ENCODE results near the gene HAUS6.
"Not testable (repeated sequence)": the region's sequence is repeated elsewhere in the genome, so short reads cannot be mapped to it uniquely, and the experiment has no call there.

Gene HAUS6

DNA sequence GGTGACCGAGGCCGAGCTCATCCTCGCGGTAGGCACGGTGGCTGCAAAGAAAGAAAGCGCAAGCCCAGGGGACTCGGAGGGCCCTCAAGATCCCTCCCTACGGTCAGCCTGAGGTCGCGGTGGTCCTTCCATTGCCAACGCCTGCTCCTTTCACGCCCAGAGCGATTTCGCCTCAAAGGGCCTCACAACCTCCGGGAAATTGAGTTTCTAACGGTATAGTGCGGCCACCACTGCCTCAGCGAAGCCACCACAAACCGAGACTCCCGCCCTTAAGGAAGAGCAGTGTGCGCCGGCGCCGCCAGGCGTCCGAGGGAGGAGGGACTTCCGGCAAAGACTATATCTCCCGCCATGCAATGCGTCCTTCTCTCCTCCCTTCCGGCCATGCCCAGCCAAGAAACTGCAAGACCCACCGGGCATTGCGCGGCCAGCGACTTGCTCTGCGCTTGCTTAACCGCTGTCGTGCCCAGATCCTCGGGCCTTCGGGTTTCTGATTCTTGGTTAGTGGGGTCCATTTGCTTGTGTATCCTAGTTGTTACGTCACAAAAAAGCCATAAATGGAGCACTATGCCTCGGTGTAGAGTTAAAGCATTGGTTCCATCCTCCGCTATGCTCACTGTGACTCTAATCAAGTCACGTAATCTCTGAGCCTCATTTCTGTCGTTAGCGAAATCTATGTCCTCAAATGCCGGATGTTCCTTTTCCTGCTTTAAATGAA is at the start of gene HAUS6:
Gene HAUS6 (minus strand): TSS at position 274 of the 715 bp plus-strand sequence. CDS start 253 bp downstream, at position 21.
- TF ChIP-seq CTCF (IDR thresholded peaks at IDR 0.05; ENCODE audit: low read depth, low read length): peak; percentile 58
- H3K4me3 ChIP-seq (ENCODE audit: low read depth, low read length): peak within 1 kb of the TSS; percentile 87

DNA sequence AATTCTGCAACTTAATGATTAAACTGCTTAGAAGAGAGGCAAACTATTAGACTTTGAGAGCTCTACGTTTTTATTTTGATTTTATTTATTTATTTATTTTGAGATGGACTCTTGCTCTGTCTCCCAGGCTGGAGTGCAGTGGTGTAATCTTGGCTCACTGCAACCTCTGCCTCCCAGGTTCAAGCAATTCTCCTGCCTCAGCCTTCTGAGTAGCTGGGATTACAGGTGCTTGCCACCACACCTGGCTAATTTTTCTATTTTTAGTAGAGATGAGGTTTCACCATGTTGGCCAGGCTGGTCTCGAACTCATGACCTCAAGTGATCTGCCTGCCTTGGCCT is 49.4 kb upstream of the HAUS6 start:
- H3K4me3 ChIP-seq (ENCODE audit: low read depth, low read length): not testable (repeated sequence)

DNA sequence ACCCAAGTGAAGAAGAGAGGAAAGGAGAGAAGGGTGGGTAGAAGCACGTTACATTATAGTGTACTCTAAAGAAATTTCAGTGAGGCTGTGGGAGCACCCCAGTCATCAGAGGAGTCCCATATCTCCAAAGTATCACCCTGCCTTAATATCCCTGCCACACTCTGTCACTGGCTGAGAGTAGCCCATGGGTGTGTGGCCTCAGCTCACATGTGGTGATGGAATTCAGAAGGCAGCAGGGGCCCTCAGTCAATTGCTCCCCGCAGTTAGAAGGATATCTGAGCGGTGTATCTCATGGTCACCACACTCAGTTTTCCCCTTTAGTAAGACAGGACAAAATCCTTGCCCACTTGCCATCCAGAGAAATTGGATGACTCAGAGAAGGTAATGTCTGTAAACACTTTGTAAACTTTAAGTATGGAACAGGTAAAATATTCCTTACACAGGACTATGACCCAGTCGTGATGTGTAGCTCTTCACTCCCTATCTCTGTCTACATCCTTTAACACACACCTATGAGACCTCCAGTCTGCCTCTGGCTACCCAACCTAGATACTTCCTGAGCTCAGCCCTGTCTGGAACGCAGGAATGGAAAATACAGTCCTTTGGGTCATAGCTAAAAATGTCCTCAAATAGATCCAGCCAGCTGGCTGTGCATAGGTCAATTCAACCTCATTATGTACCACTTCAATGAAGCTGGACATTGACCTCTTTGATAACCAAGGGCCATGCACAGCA is 48.9 kb upstream of the HAUS6 start:
- no peak overlapping the region for H3K4me3 ChIP-seq (ENCODE audit: low read depth, low read length)

DNA sequence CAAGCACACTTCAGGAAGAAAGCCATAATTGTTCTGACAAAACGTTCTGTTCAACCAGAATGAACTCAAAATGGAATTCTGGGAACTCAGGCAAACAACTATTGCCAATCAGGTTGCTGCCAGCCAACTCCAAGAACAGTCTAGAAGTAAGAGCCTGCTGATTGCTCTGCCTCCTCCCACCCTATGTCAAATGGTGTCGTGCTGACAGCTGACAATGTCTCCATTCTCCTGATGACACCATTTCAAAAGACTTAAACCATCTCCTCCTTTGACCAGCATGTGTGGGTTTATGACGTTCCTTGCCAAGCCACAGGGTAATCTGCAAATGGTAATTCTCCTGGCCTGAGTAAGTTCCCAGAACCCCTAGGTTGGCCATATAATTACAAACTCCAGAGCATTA is 46.5 kb upstream of the HAUS6 start:
- no peak overlapping the region for H3K4me3 ChIP-seq (ENCODE audit: low read depth, low read length)
- no peak for TF ChIP-seq CTCF (IDR thresholded peaks at IDR 0.05; ENCODE audit: low read depth, low read length)

More for the DNA sequence above, 48.9 kb upstream of the HAUS6 start:
- no peak for TF ChIP-seq CTCF (IDR thresholded peaks at IDR 0.05; ENCODE audit: low read depth, low read length)

- no peak for TF ChIP-seq CTCF (IDR thresholded peaks at IDR 0.05; ENCODE audit: low read depth, low read length)
- H3K4me3 ChIP-seq (ENCODE audit: low read depth, low read length): no peak overlapping the region
Observed at GRCh38 chr9:19148187-19148586, 45.5 kb upstream of the HAUS6 start.

DNA sequence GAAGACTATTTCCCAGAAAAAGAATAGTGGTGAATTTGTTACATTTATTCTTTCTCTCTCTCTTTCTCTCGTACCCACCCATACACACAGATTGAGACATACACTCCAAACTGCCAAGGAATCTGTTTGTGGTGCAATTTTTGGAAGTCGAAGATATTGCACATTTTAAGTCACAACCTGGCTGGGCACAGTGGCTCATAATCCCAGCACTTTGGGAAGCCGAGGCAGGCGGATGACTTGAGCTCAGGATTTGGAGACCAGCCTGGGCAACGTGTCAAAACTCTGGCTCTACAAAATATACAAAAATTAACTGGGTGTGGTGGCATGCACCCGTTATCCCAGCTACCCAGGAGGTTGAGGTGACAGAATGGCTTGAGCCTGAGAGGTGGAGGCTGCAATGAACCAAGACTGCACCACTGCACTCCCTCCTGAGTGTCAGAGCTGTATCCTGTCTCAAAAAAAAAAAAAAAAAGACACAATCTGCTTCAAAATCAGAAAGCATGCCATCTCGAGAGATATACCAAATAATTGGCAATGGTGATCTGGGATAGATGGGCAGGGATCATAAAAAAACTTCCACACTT is 43.8 kb upstream of the HAUS6 start:
- no peak for TF ChIP-seq CTCF (IDR thresholded peaks at IDR 0.05; ENCODE audit: low read depth, low read length)
- no peak overlapping the region for H3K4me3 ChIP-seq (ENCODE audit: low read depth, low read length)

DNA sequence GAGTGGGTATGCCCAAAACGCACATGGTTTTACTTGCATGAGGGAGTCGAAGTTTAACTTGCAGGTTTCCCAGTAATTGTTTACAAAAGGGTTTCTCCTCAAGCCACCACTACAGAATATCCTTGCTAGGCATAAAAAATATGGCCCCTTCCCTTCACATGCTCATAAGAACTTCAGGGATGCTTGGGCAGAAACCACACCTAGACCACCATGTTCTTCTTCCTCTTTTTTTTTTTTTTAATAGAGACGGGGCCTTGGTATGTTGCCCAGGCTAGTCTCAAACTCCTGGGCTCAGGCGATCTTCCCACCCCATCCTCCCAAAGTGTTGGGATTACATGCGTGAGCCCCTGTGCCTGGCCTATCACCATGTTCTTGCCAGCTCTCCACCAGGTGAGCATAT is 43.2 kb upstream of the HAUS6 start:
- no peak overlapping the region for H3K4me3 ChIP-seq (ENCODE audit: low read depth, low read length)
- no peak for TF ChIP-seq CTCF (IDR thresholded peaks at IDR 0.05; ENCODE audit: low read depth, low read length)
